HepG2 (cell line): ENCODE results near the gene WWC2. TPM values are rescaled to one million over a fixed set of nuclear protein-coding genes. Genes with fewer than 3 reads are reported as not detected.

ENCODE experiments used
- CEBPG ChIP-seq: IDR thresholded peaks from 2 replicates; pipeline ENCODE4 v1.6.1; 2016
- GATAD2A ChIP-seq: IDR thresholded peaks from 2 replicates; pipeline ENCODE4 v1.6.1; 2016
- GTF2F1 ChIP-seq: fragments of 150-350 bp; IDR thresholded peaks from 2 replicates; pipeline ENCODE4 v1.6.1; 2014; ENCODE audit warnings: low read length
- HNF4G ChIP-seq, 2 experiments: sonication (generic) in 1 of 2; formaldehyde crosslinking in 1 of 2; IDR thresholded peaks; 2 replicates each; pipeline versions ENCODE4 v1.4.0 to v1.6.1; 2011 to 2020; ENCODE audit warnings: borderline replicate concordance in 2 of 2, low read depth in 2 of 2, mild to moderate bottlenecking in 2 of 2, low read length in 1 of 2, missing genetic modification reagents in 1 of 2, moderate library complexity in 1 of 2
- PHF20 ChIP-seq: sonication (generic); formaldehyde crosslinking; IDR thresholded peaks from 2 replicates; pipeline ENCODE4 v1.5.0; 2020; ENCODE audit warnings: mild to moderate bottlenecking, missing genetic modification reagents
- PRPF4 ChIP-seq: fragments of 200-400 bp; formaldehyde crosslinking; IDR thresholded peaks from 2 replicates; pipeline ENCODE4 v1.6.1; 2016; ENCODE audit warnings: low read length, low read depth; ENCODE audit not compliant: poor library complexity, severe bottlenecking
- RCOR2 ChIP-seq: IDR thresholded peaks from 2 replicates; pipeline ENCODE4 v1.6.1; 2016; ENCODE audit warnings: missing biosample characterization, missing genetic modification reagents
- REPIN1 ChIP-seq: sonication (generic); formaldehyde crosslinking; IDR thresholded peaks from 2 replicates; pipeline ENCODE4 v1.8.0; 2022; ENCODE audit warnings: missing genetic modification reagents, low read depth, mild to moderate bottlenecking, borderline replicate concordance
- RXRB ChIP-seq: IDR thresholded peaks from 2 replicates; pipeline ENCODE4 v1.6.1; 2016; ENCODE audit warnings: borderline replicate concordance, missing genetic modification reagents, missing compliant biosample characterization
- YEATS2 ChIP-seq: sonication (generic); formaldehyde crosslinking; IDR thresholded peaks from 2 replicates; pipeline ENCODE4 v1.4.0; 2020; ENCODE audit warnings: missing genetic modification reagents, borderline replicate concordance
- ZFP36L1 ChIP-seq: sonication (generic); formaldehyde crosslinking; IDR thresholded peaks from 2 replicates; pipeline ENCODE4 v1.8.0; 2022; ENCODE audit warnings: mild to moderate bottlenecking, missing genetic modification reagents, moderate library complexity
- ZFY ChIP-seq: sonication (generic); formaldehyde crosslinking; IDR thresholded peaks from 2 replicates; pipeline ENCODE4 v1.4.0; 2020; ENCODE audit warnings: missing genetic modification reagents
- ZKSCAN8 ChIP-seq: IDR thresholded peaks from 2 replicates; pipeline ENCODE4 v1.6.1; 2016; ENCODE audit warnings: borderline replicate concordance, missing genetic modification reagents, missing compliant biosample characterization
- ZNF335 ChIP-seq: sonication (generic); formaldehyde crosslinking; IDR thresholded peaks from 2 replicates; pipeline ENCODE4 v1.4.0; 2020; ENCODE audit warnings: missing genetic modification reagents
- ZNF543 ChIP-seq: sonication (generic); formaldehyde crosslinking; IDR thresholded peaks from 2 replicates; pipeline ENCODE4 v1.4.0; 2020; ENCODE audit warnings: mild to moderate bottlenecking, missing genetic modification reagents
- ZNF558 ChIP-seq: sonication (generic); formaldehyde crosslinking; IDR thresholded peaks from 2 replicates; pipeline ENCODE4 v1.9.0; 2022; ENCODE audit warnings: mild to moderate bottlenecking, missing genetic modification reagents, borderline replicate concordance
- ZSCAN12 ChIP-seq: sonication (generic); formaldehyde crosslinking; IDR thresholded peaks from 2 replicates; pipeline ENCODE4 v1.9.0; 2021; ENCODE audit warnings: mild to moderate bottlenecking, missing genetic modification reagents
- ZZZ3 ChIP-seq: sonication (generic); formaldehyde crosslinking; IDR thresholded peaks from 2 replicates; pipeline ENCODE4 v1.4.0; 2020; ENCODE audit warnings: missing genetic modification reagents, mild to moderate bottlenecking, borderline replicate concordance
- polyA plus RNA-seq, 8 experiments: library from polyadenylated mRNA; depleted of rRNA in 3 of 8; stranded (reverse) in 7 of 8; unstranded in 1 of 8; fragments of >200 nt; fragmentation: Illumina TruSeq in 4 of 8; extraction: Trizol in 4 of 8; gene quantifications; 2 replicates each; pipeline versions ENCODE4 v1.2.1 to v1.2.3, GENCODE V29; 2011 to 2016; ENCODE audit warnings: low read depth in 4 of 8, missing spikeins in 1 of 8, mixed read lengths in 1 of 8; ENCODE audit not compliant: insufficient read depth in 1 of 8
- total RNA-seq, 5 experiments: library from RNA; depleted of rRNA; stranded (reverse); fragments of >200 nt; fragmentation: Illumina TruSeq; extraction: Trizol; gene quantifications; 2 replicates each; pipeline ENCODE4 v1.2.3, GENCODE V29; 2016; ENCODE audit warnings: low read depth in 1 of 5
- TF ChIP-seq, protein P1 (sequence below): sonication (generic); IDR thresholded peaks from 2 replicates; pipeline ENCODE4 v1.6.1; 2016; ENCODE audit warnings: low read depth, borderline replicate concordance
- TF ChIP-seq, protein P2 (sequence below): fragments of 450-650 bp; IDR thresholded peaks from 2 replicates; pipeline ENCODE4 v1.6.1; 2017
- TF ChIP-seq, protein P3 (sequence below): IDR thresholded peaks from 2 replicates; pipeline ENCODE4 v1.4.0; 2020; ENCODE audit warnings: mild to moderate bottlenecking, missing genetic modification reagents
- TF ChIP-seq, protein P4 (sequence below): IDR thresholded peaks from 2 replicates; pipeline ENCODE4 v1.6.1; 2018; ENCODE audit warnings: missing genetic modification reagents, mild to moderate bottlenecking, missing compliant biosample characterization
- TF ChIP-seq, protein P5 (sequence below): IDR thresholded peaks from 2 replicates; pipeline ENCODE4 v1.6.1; 2016

The WWC2 gene
- total and polyA plus RNA-seq, 2 of the 13 experiments (the other 11 are each of a cell fraction or from before 2014, with no cell fraction given) = 40.0 to 50.1 TPM

DNA sequence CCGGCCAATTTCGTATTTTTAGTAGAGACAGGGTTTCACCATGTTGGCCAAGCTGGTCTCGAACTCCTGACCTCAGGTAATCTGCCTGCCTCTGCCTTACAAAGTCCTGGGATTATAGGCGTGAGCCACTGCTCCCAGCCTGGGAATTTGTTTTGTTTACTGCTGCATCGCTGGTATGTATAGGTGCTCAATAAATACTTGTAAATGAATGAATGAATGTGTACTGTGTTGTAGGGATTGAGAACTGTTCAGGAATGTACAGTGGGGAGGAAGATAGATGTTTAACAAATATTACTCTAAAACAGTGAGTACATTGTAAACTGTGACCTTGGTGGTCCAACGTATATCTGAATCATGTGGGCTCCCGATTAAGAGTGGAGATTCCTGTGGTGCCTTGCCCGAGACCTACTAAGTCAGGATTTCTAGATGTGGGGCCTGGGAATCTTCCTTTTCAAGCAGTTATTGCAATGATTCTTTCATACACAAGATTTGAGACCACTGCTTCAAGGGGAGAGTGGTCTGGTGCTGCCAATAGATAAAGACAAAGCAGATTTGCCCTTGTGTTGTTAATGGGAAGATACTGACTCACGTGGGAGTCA lies 41.0 kb downstream of the WWC2 start (continued):
- TF ChIP-seq ZSCAN12 (CRISPR knock-in tag) (no peak), CEBPG (no peak), ZNF335 (CRISPR knock-in tag) (no peak), RCOR2 (CRISPR knock-in tag) (peak; percentile 43; the same call in 1 of the 2 replicates), ZKSCAN8 (CRISPR knock-in tag) (0 out of 2 replicates have a peak, but pooled peaks have one; percentile 66), PRPF4 (no peak), PHF20 (CRISPR knock-in tag) (no peak), ZNF558 (CRISPR knock-in tag) (no peak), ZFY (CRISPR knock-in tag) (no peak), ZFP36L1 (no peak), YEATS2 (CRISPR knock-in tag) (no peak), RXRB (CRISPR knock-in tag) (no peak), ZNF543 (CRISPR knock-in tag) (no peak), HNF4G (IDR thresholded peaks at IDR 0.05; ENCODE audit: borderline replicate concordance, low read depth, low read length) (no peak), HNF4G (CRISPR knock-in tag; IDR thresholded peaks at IDR 0.05; ENCODE audit: borderline replicate concordance, low read depth) (no peak), ZZZ3 (no peak), GTF2F1 (no peak), REPIN1 (CRISPR knock-in tag) (no peak), GATAD2A (CRISPR knock-in tag) (peak; percentile 40)
- TF ChIP-seq, protein P1, sequence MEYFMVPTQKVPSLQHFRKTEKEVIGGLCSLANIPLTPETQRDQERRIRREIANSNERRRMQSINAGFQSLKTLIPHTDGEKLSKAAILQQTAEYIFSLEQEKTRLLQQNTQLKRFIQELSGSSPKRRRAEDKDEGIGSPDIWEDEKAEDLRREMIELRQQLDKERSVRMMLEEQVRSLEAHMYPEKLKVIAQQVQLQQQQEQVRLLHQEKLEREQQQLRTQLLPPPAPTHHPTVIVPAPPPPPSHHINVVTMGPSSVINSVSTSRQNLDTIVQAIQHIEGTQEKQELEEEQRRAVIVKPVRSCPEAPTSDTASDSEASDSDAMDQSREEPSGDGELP = no peak
- TF ChIP-seq, protein P2, sequence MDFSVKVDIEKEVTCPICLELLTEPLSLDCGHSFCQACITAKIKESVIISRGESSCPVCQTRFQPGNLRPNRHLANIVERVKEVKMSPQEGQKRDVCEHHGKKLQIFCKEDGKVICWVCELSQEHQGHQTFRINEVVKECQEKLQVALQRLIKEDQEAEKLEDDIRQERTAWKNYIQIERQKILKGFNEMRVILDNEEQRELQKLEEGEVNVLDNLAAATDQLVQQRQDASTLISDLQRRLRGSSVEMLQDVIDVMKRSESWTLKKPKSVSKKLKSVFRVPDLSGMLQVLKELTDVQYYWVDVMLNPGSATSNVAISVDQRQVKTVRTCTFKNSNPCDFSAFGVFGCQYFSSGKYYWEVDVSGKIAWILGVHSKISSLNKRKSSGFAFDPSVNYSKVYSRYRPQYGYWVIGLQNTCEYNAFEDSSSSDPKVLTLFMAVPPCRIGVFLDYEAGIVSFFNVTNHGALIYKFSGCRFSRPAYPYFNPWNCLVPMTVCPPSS = no peak
- TF ChIP-seq, protein P3, sequence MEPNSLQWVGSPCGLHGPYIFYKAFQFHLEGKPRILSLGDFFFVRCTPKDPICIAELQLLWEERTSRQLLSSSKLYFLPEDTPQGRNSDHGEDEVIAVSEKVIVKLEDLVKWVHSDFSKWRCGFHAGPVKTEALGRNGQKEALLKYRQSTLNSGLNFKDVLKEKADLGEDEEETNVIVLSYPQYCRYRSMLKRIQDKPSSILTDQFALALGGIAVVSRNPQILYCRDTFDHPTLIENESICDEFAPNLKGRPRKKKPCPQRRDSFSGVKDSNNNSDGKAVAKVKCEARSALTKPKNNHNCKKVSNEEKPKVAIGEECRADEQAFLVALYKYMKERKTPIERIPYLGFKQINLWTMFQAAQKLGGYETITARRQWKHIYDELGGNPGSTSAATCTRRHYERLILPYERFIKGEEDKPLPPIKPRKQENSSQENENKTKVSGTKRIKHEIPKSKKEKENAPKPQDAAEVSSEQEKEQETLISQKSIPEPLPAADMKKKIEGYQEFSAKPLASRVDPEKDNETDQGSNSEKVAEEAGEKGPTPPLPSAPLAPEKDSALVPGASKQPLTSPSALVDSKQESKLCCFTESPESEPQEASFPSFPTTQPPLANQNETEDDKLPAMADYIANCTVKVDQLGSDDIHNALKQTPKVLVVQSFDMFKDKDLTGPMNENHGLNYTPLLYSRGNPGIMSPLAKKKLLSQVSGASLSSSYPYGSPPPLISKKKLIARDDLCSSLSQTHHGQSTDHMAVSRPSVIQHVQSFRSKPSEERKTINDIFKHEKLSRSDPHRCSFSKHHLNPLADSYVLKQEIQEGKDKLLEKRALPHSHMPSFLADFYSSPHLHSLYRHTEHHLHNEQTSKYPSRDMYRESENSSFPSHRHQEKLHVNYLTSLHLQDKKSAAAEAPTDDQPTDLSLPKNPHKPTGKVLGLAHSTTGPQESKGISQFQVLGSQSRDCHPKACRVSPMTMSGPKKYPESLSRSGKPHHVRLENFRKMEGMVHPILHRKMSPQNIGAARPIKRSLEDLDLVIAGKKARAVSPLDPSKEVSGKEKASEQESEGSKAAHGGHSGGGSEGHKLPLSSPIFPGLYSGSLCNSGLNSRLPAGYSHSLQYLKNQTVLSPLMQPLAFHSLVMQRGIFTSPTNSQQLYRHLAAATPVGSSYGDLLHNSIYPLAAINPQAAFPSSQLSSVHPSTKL (CRISPR knock-in tag) = peak; percentile 37; the same call in 1 of the 2 replicates
- TF ChIP-seq, protein P4, sequence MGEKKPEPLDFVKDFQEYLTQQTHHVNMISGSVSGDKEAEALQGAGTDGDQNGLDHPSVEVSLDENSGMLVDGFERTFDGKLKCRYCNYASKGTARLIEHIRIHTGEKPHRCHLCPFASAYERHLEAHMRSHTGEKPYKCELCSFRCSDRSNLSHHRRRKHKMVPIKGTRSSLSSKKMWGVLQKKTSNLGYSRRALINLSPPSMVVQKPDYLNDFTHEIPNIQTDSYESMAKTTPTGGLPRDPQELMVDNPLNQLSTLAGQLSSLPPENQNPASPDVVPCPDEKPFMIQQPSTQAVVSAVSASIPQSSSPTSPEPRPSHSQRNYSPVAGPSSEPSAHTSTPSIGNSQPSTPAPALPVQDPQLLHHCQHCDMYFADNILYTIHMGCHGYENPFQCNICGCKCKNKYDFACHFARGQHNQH = no peak
- TF ChIP-seq, protein P5, sequence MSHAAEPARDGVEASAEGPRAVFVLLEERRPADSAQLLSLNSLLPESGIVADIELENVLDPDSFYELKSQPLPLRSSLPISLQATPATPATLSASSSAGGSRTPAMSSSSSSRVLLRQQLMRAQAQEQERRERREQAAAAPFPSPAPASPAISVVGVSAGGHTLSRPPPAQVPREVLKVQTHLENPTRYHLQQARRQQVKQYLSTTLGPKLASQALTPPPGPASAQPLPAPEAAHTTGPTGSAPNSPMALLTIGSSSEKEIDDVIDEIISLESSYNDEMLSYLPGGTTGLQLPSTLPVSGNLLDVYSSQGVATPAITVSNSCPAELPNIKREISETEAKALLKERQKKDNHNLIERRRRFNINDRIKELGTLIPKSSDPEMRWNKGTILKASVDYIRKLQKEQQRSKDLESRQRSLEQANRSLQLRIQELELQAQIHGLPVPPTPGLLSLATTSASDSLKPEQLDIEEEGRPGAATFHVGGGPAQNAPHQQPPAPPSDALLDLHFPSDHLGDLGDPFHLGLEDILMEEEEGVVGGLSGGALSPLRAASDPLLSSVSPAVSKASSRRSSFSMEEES (CRISPR knock-in tag) = 0 out of 2 replicates have a peak, but pooled peaks have one; percentile 28
